GM18858 (cell line): Measurements from ENCODE around the gene VSTM2B.
"Not testable (repeated sequence)": the region's sequence is repeated elsewhere in the genome, so short reads cannot be mapped to it uniquely, and the experiment has no call there.

Experiments used
- ATAC-seq: cut with Tn5 transposase; IDR thresholded peaks from one replicate; pipeline ENCODE4 v1.9.1; 2021; ENCODE audit not compliant: unreplicated experiment

Gene VSTM2B

GRCh38 chr19:29525901-29526729 lies at the start of gene VSTM2B:
Gene VSTM2B, plus strand, starts transcription at chr19:29525994. Its CDS starts 590 bp downstream, at chr19:29526584.
- ATAC-seq = no peak

GRCh38 chr19:29476528-29476927 lies 49.3 kb upstream of the VSTM2B start:
- ATAC-seq = no peak

DNA sequence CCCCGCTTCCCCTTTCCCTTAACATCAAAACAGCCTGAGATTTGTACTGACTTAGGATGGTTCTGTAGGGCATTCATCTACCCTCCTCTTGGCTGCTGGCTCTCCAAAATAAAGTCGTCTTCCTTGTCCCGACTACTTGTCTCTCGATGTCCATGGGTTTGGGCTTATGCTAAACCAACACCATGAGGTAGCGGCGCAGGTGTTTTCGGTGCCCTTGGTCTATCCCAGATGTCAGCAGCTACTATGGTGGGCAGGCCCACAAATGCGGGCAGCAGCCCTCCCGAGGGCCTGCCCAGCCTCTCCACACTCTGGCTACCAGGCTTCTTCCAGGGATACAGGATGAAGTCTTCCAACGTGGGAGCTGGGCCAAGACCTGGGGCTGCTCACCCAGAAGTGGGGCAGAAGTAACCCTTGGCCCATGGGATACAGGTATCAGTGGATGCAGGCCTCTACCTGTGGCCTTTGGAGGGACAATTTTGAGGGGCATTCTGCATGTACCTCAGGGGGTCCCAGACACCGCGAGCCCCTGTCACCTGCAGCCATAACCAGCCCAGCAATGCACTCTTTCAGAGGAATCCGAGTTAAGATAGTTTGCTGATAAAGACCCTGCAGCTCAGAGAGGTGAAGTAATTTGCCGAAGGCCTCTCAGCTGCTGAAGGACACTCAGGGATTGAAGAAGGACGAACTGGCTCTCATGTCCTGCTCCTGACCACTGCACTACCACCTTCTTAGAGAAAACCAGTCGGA lies 47.8 kb upstream of the VSTM2B start:
- no peak for ATAC-seq

DNA sequence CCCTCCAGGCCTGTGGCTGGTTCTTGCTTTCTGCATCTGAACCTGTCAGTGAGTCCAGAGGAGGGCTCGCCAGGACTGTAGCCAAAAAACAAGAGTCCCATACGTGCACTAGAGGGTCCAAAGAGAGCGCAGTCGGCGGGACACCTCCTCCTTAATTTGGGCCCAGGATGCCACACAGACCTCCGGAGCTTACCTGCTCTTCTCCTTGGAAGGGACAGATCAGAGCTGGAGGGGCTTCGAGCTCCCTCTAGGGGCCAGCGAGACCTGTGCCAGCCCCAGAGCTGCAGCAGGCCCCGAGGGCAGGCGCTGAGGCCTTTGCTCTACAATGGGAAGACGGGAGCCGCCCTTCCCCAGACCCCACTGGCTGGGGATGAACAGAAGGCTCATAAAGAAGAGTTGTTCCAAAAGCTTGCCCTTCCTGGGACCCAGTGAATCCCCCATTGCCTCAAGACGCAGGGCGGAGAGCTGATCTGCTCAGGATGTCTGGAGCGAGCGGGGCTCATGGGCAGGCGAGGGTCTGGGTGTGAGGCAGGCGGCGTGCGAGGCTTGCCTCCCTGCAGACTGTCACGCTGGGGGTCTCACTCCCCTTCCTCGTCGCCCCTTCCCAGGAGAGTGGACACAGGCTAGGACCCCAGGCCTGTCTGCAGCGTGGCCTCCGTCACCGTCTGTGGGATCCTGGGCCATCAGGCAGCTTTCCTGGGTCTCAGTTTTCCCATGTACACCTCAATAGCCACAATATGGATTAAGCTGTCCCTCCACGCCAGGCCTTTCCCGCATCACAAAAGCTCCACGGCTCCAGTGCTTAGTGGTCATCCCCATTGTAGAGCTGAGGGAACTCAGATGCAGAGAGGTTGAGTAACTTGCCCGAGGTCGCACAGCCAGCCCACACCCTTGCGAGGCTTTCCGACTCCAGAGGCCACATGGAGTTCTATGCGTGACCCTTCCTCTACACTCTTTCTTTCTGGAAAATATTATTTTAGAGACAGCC lies 46.9 kb upstream of the VSTM2B start:
- no peak for ATAC-seq

DNA sequence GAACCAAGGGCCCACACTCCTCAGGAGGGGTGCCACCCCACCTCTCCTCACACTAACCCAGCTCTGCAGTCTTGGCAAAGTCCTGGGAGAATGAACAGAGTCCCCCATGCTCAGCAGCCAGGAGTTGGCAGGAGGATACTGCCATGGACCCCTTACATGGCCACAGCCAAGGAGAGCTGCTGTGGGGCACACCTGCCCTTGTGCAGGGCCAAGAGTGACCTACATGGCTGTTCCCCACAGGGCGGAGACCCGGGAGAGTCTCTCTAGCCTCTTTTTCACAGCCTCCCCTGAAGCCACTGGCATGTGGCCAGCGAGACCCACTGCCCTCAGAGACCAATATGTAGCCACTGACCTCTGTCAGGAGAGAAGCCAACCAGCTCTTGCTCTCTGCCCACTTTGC lies 45.9 kb upstream of the VSTM2B start:
- no peak for ATAC-seq

DNA sequence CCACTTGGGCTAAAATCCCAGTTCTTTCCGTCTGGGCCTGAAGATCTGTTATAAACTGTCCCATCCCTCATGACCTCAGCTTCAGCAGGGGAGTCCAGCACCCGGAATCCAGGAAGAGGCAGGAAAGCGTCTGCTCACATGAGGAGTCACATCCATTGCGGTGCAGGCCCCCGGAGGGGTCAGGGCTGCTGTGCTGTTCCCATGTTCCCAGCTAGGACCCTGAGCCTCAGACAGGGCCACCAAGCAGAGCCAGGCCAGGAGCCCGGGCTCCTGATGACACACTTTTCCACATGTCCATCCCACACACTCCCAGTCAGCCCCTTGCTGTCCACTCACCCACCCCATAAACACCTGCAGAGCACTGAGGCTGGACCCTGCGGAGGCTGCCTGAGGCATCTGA lies 45.3 kb upstream of the VSTM2B start:
- ATAC-seq = no peak

GRCh38 chr19:29482855-29483640 lies 42.7 kb upstream of the VSTM2B start:
- no peak for ATAC-seq

GRCh38 chr19:29483641-29483920 lies 42.2 kb upstream of the VSTM2B start:
- ATAC-seq = no peak

GRCh38 chr19:29483944-29484581 lies 41.7 kb upstream of the VSTM2B start:
- no peak for ATAC-seq

DNA sequence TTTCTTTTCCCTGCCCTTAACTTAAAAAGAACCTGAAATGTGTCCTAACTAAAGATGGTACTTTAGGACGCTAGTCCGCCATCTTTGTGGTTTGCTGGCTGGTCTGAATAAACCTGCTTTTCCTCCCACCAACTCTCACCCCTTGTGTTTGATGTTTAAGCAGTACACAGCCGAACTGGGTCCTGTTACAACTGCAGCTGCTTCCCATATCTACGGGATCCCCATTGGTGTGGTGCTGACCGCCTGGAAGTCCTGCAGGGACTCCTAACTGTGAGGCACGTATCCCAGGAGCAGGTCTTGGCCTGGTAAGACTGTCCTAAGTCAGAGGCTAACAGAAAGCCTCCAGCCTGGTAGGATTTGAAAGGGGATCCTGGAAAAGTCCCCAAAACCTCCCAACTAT lies 40.9 kb upstream of the VSTM2B start:
- ATAC-seq = no peak

DNA sequence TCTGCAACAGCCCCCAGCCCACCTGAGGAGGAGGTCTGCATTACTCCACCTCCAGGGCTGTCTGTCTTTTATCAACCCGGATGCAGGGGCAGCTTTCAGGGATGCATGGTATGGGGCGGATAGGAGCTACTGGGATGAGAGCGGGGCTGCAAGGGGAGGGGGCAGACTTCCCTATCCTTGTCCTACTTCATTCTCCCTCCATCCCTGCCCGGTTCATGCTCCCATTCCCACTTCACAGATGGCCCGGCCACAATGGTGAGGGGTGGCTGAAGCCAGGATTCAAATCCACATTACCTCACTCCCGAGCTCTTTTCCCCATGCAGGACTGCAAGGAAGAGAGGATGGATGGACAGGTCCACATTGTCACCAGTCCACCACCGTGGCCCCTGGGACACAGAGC lies 40.5 kb upstream of the VSTM2B start:
- no peak for ATAC-seq

GRCh38 chr19:29486961-29487360 lies 38.8 kb upstream of the VSTM2B start:
- ATAC-seq = not testable (repeated sequence)

- no peak for ATAC-seq
Measured at GRCh38 chr19:29487432-29487831, 38.4 kb upstream of the VSTM2B start.

DNA sequence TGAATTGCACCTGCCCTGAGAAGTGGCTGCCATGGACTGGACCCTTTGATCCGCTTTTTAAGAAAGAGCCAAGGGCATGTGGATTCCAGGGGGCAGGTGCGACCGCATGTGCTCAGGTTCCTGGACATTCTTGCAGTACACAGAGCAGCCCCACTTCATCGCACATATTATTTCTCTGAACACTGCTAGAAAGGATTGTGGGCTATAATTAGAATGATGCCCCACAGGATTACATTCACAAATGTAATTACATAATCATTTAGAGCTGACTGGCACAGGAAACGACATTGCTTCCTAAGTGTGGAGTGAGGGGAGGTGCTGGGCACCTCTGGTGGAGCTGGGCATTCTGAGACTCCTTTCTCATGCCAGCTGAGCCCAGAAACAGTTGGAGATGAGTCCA lies 37.5 kb upstream of the VSTM2B start:
- ATAC-seq = no peak

GRCh38 chr19:29489172-29489951 lies 36.4 kb upstream of the VSTM2B start:
- ATAC-seq = no peak

GRCh38 chr19:29491491-29491890 lies 34.3 kb upstream of the VSTM2B start:
- ATAC-seq = no peak

- no peak for ATAC-seq
Measured at GRCh38 chr19:29491995-29492577, 33.7 kb upstream of the VSTM2B start.

GRCh38 chr19:29492769-29493168 lies 33.0 kb upstream of the VSTM2B start:
- ATAC-seq = no peak

DNA sequence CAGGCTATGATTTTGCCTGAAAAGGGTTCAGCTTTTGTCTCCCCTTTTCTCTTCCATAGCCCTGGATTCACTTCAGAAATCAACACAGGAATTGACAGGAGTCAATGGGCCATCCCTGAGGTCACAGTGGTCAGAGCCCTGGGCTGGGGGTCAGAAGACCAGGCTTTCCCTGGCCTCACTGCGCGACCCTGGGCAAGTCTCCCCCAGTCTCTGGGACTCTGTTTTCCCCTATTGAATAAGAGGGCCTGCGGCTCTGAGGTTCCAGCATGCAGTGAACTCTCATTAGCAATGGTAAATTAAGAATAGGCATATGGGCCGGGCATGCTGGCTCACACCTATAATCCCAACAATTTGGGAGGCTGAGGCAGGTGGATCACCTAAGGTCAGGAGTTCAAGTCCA lies 30.7 kb upstream of the VSTM2B start:
- no peak for ATAC-seq
